B cell (primary cell): ENCODE data around the gene JAK1.

Experiments used
- EZH2 ChIP-seq: IDR thresholded peaks from 2 replicates; pipeline ENCODE4 v1.6.1; 2012; ENCODE audit warnings: borderline replicate concordance, low read depth, mild to moderate bottlenecking, moderate library complexity, low read length; ENCODE audit not compliant: insufficient read depth, poor library complexity, severe bottlenecking
- TF ChIP-seq, protein P1 (sequence below): fragments of 200-600 bp; IDR thresholded peaks from one replicate; pipeline ENCODE4 v1.8.0; 2022; ENCODE audit warnings: antibody characterized with exemption, mild to moderate bottlenecking

DNA sequence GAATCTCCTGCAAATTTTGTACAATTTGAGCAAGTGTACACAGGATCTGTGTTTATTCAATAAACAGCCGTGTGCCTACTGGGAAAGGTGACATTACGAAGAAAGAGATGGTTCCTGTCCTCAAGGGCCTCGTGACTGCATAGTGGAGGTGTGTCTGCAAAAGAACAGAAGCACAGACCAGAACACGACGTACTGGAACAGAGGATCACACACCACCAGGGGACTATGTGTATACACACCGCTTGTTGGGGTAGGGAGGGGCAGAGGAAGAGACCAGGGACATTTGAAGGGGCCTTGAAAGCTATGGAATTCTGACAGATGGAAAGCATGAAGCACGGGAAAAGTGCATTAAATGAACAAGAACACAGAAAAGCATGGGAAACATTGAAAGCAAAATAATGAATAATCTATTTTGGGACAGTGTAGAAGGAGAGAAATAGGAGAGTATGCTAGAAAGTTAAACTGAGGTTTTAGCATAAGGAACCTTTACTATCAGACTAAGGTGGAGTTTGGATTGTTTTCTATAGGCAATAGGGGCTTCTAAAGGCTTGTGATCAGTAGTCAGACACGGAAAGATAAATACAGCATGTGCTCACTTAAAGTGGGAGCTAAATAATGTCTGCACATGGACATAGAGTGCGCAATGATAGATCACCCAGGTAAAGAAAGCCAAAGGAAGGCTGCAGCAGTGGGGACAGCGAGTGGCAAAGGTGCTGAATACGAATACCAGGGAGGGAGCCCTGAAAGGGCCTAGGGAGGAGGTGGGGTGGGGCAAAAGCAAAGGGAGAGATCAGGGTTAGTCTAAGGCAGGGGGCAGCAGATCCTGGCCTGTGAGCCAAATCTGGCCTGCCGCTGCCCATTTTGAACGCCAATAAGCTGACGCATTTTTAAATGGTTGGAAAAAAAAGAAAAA, 11.0 kb downstream of the JAK1 start:
- TF ChIP-seq, protein P1, sequence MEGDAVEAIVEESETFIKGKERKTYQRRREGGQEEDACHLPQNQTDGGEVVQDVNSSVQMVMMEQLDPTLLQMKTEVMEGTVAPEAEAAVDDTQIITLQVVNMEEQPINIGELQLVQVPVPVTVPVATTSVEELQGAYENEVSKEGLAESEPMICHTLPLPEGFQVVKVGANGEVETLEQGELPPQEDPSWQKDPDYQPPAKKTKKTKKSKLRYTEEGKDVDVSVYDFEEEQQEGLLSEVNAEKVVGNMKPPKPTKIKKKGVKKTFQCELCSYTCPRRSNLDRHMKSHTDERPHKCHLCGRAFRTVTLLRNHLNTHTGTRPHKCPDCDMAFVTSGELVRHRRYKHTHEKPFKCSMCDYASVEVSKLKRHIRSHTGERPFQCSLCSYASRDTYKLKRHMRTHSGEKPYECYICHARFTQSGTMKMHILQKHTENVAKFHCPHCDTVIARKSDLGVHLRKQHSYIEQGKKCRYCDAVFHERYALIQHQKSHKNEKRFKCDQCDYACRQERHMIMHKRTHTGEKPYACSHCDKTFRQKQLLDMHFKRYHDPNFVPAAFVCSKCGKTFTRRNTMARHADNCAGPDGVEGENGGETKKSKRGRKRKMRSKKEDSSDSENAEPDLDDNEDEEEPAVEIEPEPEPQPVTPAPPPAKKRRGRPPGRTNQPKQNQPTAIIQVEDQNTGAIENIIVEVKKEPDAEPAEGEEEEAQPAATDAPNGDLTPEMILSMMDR, result no peak
- TF ChIP-seq EZH2, result no peak
